ENCODE data around the gene PRDM16. TPM values are rescaled to one million over a fixed set of nuclear protein-coding genes. Genes with fewer than 3 reads are reported as not detected.

The PRDM16 gene
- total RNA-seq, 1 experiment from 2014 or later = not detected

DNA sequence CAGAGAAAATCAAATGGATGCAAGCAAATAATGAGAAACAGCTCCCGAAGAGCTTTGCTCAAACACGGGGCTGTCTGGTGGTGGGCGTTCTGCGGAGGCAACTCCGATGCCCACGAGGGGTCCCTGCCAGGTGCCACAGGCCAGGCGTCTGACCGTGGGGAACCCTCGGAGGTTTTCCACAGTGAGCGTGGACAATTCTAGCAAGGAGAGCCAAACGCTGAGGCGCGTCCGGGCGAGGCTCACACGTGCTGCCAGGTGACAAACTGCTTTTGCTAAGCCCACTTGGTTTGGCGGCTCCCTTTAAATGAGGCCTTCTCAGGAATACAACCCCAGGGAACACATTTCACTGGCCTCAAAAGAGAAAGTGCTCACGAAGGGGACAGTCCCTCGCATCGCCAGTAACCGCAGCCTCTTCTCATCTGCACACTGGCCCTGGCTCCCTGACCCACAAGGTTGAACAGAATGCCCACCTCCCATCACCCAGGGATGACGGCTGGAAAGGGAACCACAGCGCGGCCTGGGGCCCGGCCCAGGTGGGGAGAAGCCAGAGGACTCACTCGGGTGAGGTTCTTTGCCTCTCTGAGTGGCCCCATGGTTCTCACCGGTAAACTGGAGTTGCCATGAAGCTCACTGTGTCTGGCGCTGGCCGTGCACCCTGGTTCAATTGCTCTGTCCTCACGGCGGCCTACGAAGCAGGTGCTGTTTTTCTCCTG is 97.4 kb downstream of the PRDM16 start:
- Mint-ChIP-seq H3K4me1 (ENCODE audit: insufficient read depth, unreplicated experiment) (no peaks in the 10 kb centered on the region), H3K27ac (ENCODE audit: low read depth, unreplicated experiment) (no peak overlapping the region), H3K4me3 (ENCODE audit: unreplicated experiment) (no peak overlapping the region), H3K36me3 (ENCODE audit: insufficient read depth, unreplicated experiment) (no peaks in the 10 kb centered on the region), H3K27me3 (ENCODE audit: insufficient read depth, unreplicated experiment) (no peaks in the 10 kb centered on the region), H3K9me3 (ENCODE audit: unreplicated experiment) (no peaks in the 10 kb centered on the region)
- no peak for DNase-seq (ENCODE audit: unreplicated experiment)
- no TSS peak for BruUV-seq (replicated peaks)
- TF ChIP-seq, protein P1, sequence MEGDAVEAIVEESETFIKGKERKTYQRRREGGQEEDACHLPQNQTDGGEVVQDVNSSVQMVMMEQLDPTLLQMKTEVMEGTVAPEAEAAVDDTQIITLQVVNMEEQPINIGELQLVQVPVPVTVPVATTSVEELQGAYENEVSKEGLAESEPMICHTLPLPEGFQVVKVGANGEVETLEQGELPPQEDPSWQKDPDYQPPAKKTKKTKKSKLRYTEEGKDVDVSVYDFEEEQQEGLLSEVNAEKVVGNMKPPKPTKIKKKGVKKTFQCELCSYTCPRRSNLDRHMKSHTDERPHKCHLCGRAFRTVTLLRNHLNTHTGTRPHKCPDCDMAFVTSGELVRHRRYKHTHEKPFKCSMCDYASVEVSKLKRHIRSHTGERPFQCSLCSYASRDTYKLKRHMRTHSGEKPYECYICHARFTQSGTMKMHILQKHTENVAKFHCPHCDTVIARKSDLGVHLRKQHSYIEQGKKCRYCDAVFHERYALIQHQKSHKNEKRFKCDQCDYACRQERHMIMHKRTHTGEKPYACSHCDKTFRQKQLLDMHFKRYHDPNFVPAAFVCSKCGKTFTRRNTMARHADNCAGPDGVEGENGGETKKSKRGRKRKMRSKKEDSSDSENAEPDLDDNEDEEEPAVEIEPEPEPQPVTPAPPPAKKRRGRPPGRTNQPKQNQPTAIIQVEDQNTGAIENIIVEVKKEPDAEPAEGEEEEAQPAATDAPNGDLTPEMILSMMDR (IDR thresholded peaks at IDR 0.05; ENCODE audit: unreplicated experiment) = no peak
- CTCF ChIA-PET = no interaction called here
- POLR2A ChIA-PET = no interaction called here
- intact Hi-C loops (cut with micrococcal nuclease) = no loop called here

DNA sequence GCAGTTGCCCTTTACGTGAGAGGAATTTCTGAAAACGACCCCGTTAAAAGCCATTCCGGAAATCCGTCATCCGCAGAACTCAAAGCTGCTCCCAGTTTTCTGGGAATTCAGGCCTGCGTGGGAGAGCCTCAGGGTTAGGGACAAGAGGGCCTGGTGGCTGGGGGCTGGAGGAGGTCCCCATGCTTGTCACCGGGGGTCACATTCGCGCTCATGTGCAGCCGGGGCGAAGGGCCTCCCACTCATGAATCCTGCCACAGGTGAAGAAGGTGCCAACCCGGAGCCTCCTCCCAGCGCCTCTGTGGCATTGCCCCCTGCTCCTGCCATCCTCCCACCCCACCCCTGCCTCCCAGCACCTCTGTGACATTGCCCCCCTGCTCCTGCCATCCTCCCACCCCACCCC is 98.3 kb downstream of the PRDM16 start:
- H3K27ac Mint-ChIP-seq (ENCODE audit: low read depth, unreplicated experiment) = no peak overlapping the region
- CTCF ChIA-PET = no interaction called here
- no peaks in the 10 kb centered on the region for H3K27me3 Mint-ChIP-seq (ENCODE audit: insufficient read depth, unreplicated experiment)
- POLR2A ChIA-PET = no interaction called here
- TF ChIP-seq, protein P1 (IDR thresholded peaks at IDR 0.05; ENCODE audit: unreplicated experiment) = no peak
- H3K9me3 Mint-ChIP-seq (ENCODE audit: unreplicated experiment) = peaks cover under 1% of the 10 kb centered on the region
- H3K36me3 Mint-ChIP-seq (ENCODE audit: insufficient read depth, unreplicated experiment) = peaks cover 3% of the 10 kb centered on the region
- H3K4me1 Mint-ChIP-seq (ENCODE audit: insufficient read depth, unreplicated experiment) = no peaks in the 10 kb centered on the region
- intact Hi-C loops (cut with micrococcal nuclease) = no loop called here
- no peak for DNase-seq (ENCODE audit: unreplicated experiment)
- BruUV-seq (replicated peaks) = no TSS peak
- H3K4me3 Mint-ChIP-seq (ENCODE audit: unreplicated experiment) = no peak overlapping the region

DNA sequence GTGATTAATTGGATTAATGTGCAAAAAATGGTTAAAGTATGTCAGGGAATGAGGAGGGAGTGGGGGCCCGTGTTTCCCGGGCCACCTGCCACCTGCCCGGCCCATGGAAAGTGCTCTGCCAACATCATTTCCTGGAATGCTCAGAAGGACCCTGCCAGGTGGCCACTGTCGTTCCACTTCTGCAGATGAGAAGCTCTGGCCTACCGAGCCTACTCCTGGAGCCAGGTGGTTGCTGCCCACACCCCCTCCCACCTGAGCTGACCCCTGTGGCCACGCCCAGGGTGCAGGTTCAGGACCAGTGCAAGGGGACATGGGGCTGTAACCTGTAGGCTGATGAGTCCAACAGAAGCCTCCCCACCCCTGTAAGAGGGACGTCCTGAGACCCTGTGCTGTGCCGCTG is 99.7 kb downstream of the PRDM16 start:
- DNase-seq (ENCODE audit: unreplicated experiment) = no peak
- Mint-ChIP-seq H3K36me3 (ENCODE audit: insufficient read depth, unreplicated experiment) (peaks cover 4% of the 10 kb centered on the region), H3K4me3 (ENCODE audit: unreplicated experiment) (no peak overlapping the region), H3K27me3 (ENCODE audit: insufficient read depth, unreplicated experiment) (no peaks in the 10 kb centered on the region), H3K27ac (ENCODE audit: low read depth, unreplicated experiment) (no peak overlapping the region), H3K9me3 (ENCODE audit: unreplicated experiment) (peaks cover 11% of the 10 kb centered on the region), H3K4me1 (ENCODE audit: insufficient read depth, unreplicated experiment) (no peaks in the 10 kb centered on the region)
- intact Hi-C loops (cut with micrococcal nuclease) = no loop called here
- TF ChIP-seq, protein P1 (IDR thresholded peaks at IDR 0.05; ENCODE audit: unreplicated experiment) = no peak
- ChIA-PET POLR2A (no interaction called here), CTCF (no interaction called here)
- BruUV-seq (replicated peaks) = no TSS peak

DNA sequence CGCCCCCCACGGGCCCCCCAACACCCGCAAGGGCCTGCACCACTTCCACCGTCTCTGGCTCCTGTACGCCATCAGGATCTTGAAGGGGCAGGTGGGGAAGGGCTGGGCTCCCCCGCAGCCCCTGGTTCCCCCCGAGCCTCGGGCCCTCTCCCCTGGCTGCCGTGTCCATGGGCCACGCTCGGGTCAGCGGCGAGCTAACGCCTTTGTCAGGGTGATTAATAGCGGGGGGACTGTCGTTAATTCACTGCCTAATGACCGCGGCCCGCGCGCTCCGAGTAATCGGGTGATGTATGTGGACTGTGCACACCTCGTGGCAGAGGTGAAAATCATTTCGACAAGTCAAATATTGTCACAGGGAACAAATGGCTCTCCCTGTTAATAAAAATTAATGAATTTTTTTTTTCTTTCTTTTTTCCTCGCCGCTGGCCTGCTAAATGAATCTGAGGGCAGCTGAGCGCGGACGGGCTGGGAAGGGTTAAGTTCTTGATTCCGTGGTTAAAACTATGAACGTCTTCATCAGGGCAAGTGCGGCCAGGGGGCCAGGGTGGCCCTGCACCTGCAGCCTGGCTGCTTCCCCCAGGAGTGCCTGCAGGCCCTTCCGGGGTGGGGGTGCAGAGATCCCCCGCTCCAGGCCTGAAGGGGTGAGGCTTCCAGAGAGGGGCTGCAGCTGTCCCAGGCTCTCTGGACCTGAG is 100.8 kb downstream of the PRDM16 start:
- TF ChIP-seq, protein P1 (IDR thresholded peaks at IDR 0.05; ENCODE audit: unreplicated experiment) = no peak
- ChIA-PET CTCF (interaction anchor here (0.7 kb wide), 1 partner anchor 569 kb away, joined by 6 read pairs; no protein-coding TSS in a partner anchor), POLR2A (no interaction called here)
- peaks cover 11% of the 10 kb centered on the region for H3K9me3 Mint-ChIP-seq (ENCODE audit: unreplicated experiment)
- intact Hi-C loops (cut with micrococcal nuclease) = no loop called here
- H3K36me3 Mint-ChIP-seq (ENCODE audit: insufficient read depth, unreplicated experiment) = peaks cover 4% of the 10 kb centered on the region
- H3K27me3 Mint-ChIP-seq (ENCODE audit: insufficient read depth, unreplicated experiment) = no peaks in the 10 kb centered on the region
- no peaks in the 10 kb centered on the region for H3K4me1 Mint-ChIP-seq (ENCODE audit: insufficient read depth, unreplicated experiment)
- no peak overlapping the region for H3K27ac Mint-ChIP-seq (ENCODE audit: low read depth, unreplicated experiment)
- DNase-seq (ENCODE audit: unreplicated experiment) = no peak
- no TSS peak for BruUV-seq (replicated peaks)
- no peak overlapping the region for H3K4me3 Mint-ChIP-seq (ENCODE audit: unreplicated experiment)

Data from MCF 10A (cell line).